MM.1S (cell line): ENCODE results near the gene TRIM39.
"Not testable (repeated sequence)": the region's sequence is repeated elsewhere in the genome, so short reads cannot be mapped to it uniquely, and the experiment has no call there.

Experiments used
- DNase-seq: peaks from one replicate; pipeline ENCODE4 v3.0.0-alpha.2; 2015
- H2AFZ ChIP-seq: fragments of 300-600 bp; sonication (generic); 2 replicates; pipeline ENCODE4 v1.6.0; 2016; ENCODE audit warnings: antibody characterized with exemption, low read length
- H3F3A ChIP-seq: fragments of 300-600 bp; sonication (generic); 2 replicates; pipeline ENCODE4 v1.6.1; 2016; ENCODE audit warnings: mild to moderate bottlenecking, antibody characterized with exemption, low read length, moderate library complexity, mixed read lengths; ENCODE audit not compliant: insufficient read depth
- H3K27ac ChIP-seq: fragments of 300-600 bp; sonication (generic); 2 replicates; pipeline ENCODE4 v1.5.1; 2016; ENCODE audit warnings: mild to moderate bottlenecking, low read length
- H3K27me3 ChIP-seq: fragments of 300-600 bp; sonication (generic); replicated peaks from 2 replicates; pipeline ENCODE4 v1.6.0; 2016; ENCODE audit warnings: low read length; ENCODE audit not compliant: insufficient read depth
- H3K36me3 ChIP-seq: fragments of 300-600 bp; sonication (generic); replicated peaks from 2 replicates; pipeline ENCODE4 v1.6.1; 2016; ENCODE audit warnings: mild to moderate bottlenecking, low read length, mixed read lengths; ENCODE audit not compliant: insufficient read depth
- H3K4me1 ChIP-seq: fragments of 300-600 bp; sonication (generic); 2 replicates; pipeline ENCODE4 v1.6.1; 2016; ENCODE audit warnings: low read length, mixed read lengths
- H3K4me2 ChIP-seq: fragments of 300-600 bp; sonication (generic); 2 replicates; pipeline ENCODE4 v1.6.0; 2016; ENCODE audit warnings: low read depth, low read length
- H3K4me3 ChIP-seq: fragments of 300-600 bp; sonication (generic); 2 replicates; pipeline ENCODE4 v1.5.1; 2016; ENCODE audit warnings: low read length, mixed read lengths
- H3K79me2 ChIP-seq: fragments of 300-600 bp; sonication (generic); 2 replicates; pipeline ENCODE4 v1.6.1; 2016; ENCODE audit warnings: mixed run types, low read length, mixed read lengths
- H3K9ac ChIP-seq: fragments of 300-600 bp; sonication (generic); 2 replicates; pipeline ENCODE4 v1.6.1; 2016; ENCODE audit warnings: low read length, mixed read lengths
- H3K9me2 ChIP-seq: fragments of 300-600 bp; sonication (generic); replicated peaks from 2 replicates; pipeline ENCODE4 v1.6.1; 2016; ENCODE audit warnings: mild to moderate bottlenecking, low read length, mixed read lengths; ENCODE audit not compliant: insufficient read depth
- H3K9me3 ChIP-seq: fragments of 300-600 bp; sonication (generic); replicated peaks from 2 replicates; pipeline ENCODE4 v1.6.1; 2016; ENCODE audit warnings: mild to moderate bottlenecking, low read length, mixed read lengths; ENCODE audit not compliant: insufficient read depth
- H4K20me1 ChIP-seq: fragments of 300-600 bp; sonication (generic); 2 replicates; pipeline ENCODE4 v1.6.1; 2016; ENCODE audit warnings: mild to moderate bottlenecking, low read length, moderate library complexity, mixed read lengths; ENCODE audit not compliant: insufficient read depth
- CTCF ChIP-seq: fragments of 300-600 bp; sonication (generic); IDR thresholded peaks from 2 replicates; pipeline ENCODE4 v1.5.1; 2016; ENCODE audit warnings: antibody characterized with exemption, low read length, mixed read lengths
- EZH2 ChIP-seq: fragments of 300-600 bp; sonication (generic); optimal IDR thresholded peaks from 2 replicates; pipeline ENCODE3; 2017; ENCODE audit warnings: low read depth, mild to moderate bottlenecking, antibody characterized with exemption, low read length, mixed read lengths
- EZH2phosphoT487 ChIP-seq: fragments of 300-600 bp; sonication (generic); IDR thresholded peaks from 2 replicates; pipeline ENCODE4 v1.6.1; 2018; ENCODE audit warnings: antibody characterized with exemption, low read length

TRIM39 gene

GRCh38 chr6:30364591-30364990 lies 37.9 kb downstream of the TRIM39 start:
- H3K27ac ChIP-seq: no peak overlapping the region
- no peak overlapping the region for H3K9ac ChIP-seq
- DNase-seq: no peak
- no peak overlapping the region for H2AFZ ChIP-seq
- no peaks in the 10 kb centered on the region for H3F3A ChIP-seq
- H3K4me3 ChIP-seq: no peak overlapping the region
- no peaks in the 10 kb centered on the region for H3K9me3 ChIP-seq
- TF ChIP-seq CTCF: peak; percentile 37
- no peak for TF ChIP-seq EZH2phosphoT487
- peaks cover 15% of the 10 kb centered on the region for H3K27me3 ChIP-seq
- H4K20me1 ChIP-seq: no peaks in the 10 kb centered on the region
- H3K4me2 ChIP-seq: no peak overlapping the region
- H3K36me3 ChIP-seq: no peaks in the 10 kb centered on the region
- H3K79me2 ChIP-seq: no peaks in the 10 kb centered on the region
- H3K4me1 ChIP-seq: no peaks in the 10 kb centered on the region
- no peaks in the 10 kb centered on the region for H3K9me2 ChIP-seq

- H3K9me3 ChIP-seq, H3K36me3 ChIP-seq, H3K4me1 ChIP-seq, H3K4me2 ChIP-seq, H3K4me3 ChIP-seq, H2AFZ ChIP-seq, H3K79me2 ChIP-seq, H3K9me2 ChIP-seq, DNase-seq, H3K9ac ChIP-seq, H4K20me1 ChIP-seq, H3K27ac ChIP-seq, H3F3A ChIP-seq, H3K27me3 ChIP-seq: not testable (repeated sequence)
Measured at GRCh38 chr6:30369280-30369679, 42.6 kb downstream of the TRIM39 start.

GRCh38 chr6:30378290-30378937 lies 51.7 kb downstream of the TRIM39 start:
- no peak overlapping the region for H3K9ac ChIP-seq
- no peak overlapping the region for H2AFZ ChIP-seq
- no peak for DNase-seq
- H3K9me2 ChIP-seq: no peaks in the 10 kb centered on the region
- H3K4me1 ChIP-seq: no peaks in the 10 kb centered on the region
- H3K27ac ChIP-seq: no peak overlapping the region
- H3K4me3 ChIP-seq: no peak overlapping the region
- no peaks in the 10 kb centered on the region for H3K79me2 ChIP-seq
- H3K27me3 ChIP-seq: no peaks in the 10 kb centered on the region
- H3K36me3 ChIP-seq: no peaks in the 10 kb centered on the region
- H3K4me2 ChIP-seq: no peak overlapping the region
- TF ChIP-seq EZH2: no peak
- H3F3A ChIP-seq: no peaks in the 10 kb centered on the region
- H4K20me1 ChIP-seq: no peaks in the 10 kb centered on the region
- H3K9me3 ChIP-seq: no peaks in the 10 kb centered on the region

- H3F3A ChIP-seq: no peaks in the 10 kb centered on the region
- H2AFZ ChIP-seq: no peak overlapping the region
- no peaks in the 10 kb centered on the region for H4K20me1 ChIP-seq
- no peak overlapping the region for H3K4me2 ChIP-seq
- TF ChIP-seq EZH2 (no peak), CTCF (no peak), EZH2phosphoT487 (no peak)
- H3K9me3 ChIP-seq: no peaks in the 10 kb centered on the region
- H3K4me3 ChIP-seq: no peak overlapping the region
- no peaks in the 10 kb centered on the region for H3K36me3 ChIP-seq
- H3K9me2 ChIP-seq: no peaks in the 10 kb centered on the region
- H3K79me2 ChIP-seq: no peaks in the 10 kb centered on the region
- no peak overlapping the region for H3K9ac ChIP-seq
- no peaks in the 10 kb centered on the region for H3K27me3 ChIP-seq
- H3K4me1 ChIP-seq: no peaks in the 10 kb centered on the region
- H3K27ac ChIP-seq: no peak overlapping the region
- no peak for DNase-seq
Measured at GRCh38 chr6:30380464-30380863, 53.7 kb downstream of the TRIM39 start.
